ENCODE data around the gene BPTF. TPM values are rescaled to one million over a fixed set of nuclear protein-coding genes. Genes with fewer than 3 reads are reported as not detected.
"Not testable (repeated sequence)": the region's sequence is repeated elsewhere in the genome, so short reads cannot be mapped to it uniquely, and the experiment has no call there.

BPTF gene
- total RNA-seq, 8 experiments from 2014 or later: 19.6 to 105 (median 76.4) TPM

DNA sequence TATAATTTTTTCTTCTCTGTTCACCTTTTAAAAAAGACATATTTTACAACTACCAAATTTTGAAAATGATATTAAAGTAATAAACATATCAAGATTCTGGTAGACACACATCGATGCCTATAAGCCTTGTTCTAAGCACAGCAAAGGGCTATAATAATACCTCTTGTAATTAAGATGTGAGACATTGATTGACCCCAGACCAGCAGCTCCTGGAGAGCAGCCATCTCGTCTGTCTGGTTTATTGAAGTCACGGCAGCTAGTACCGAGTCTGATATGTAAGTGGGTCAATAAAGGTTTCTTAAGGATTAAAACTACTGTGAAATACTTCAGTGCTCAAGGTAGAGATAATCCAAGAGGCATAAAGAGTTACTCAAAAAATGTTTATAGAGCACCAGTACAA is 94.9 kb downstream of the BPTF start:
- Histone ChIP-seq H3K27ac (no peak overlapping the region), H3K4me3 (no peak overlapping the region), H3K4me1 (replicated peaks in 1 of 2) (no peaks in the 10 kb centered on the region)
- in situ Hi-C loops (cut with MboI; ENCODE audit: low pct_unique_long_range_greater_than_20kb in 2 of 9, low sequenced_read_pairs in 9 of 9, unreplicated experiment in 9 of 9): no loop called here
- 73 to 100% (median 95%) methylated on average over 1 to 4 of the region's 4 CpGs; no CpG with 5 or more reads in 2 of the 10 experiments for WGBS, 10 experiments
- ATAC-seq (replicated peaks in 6 of 8): no peak

DNA sequence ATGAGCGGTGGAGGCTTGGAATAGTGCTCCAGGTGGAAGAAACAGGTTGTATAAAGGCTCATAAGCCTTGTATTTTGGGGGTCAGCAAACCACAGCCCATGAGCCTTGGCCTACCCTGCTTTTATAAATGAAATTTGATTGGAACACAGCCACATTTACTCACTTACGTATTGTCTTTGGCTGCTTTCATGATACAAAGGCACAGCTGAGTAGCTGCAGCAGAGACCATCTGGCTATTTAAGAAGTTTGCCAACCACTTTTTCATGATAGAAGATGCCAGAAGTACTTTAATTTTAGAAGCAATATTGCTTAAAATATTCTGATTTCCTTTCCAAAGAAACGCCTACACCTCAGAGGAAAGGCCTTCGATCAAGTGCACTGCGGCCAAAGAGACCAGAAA is 97.2 kb downstream of the BPTF start:
- peak in 1 of 8 experiments; percentile 18 for ATAC-seq (replicated peaks in 6 of 8)
- Histone ChIP-seq H3K27ac (no peak overlapping the region), H3K4me1 (replicated peaks in 1 of 2) (no peaks in the 10 kb centered on the region), H3K4me3 (no peak overlapping the region)
- 11 to 100% (median 90%) methylated on average over 2 to 4 of the region's 5 CpGs for WGBS, 10 experiments
- in situ Hi-C loops (cut with MboI; ENCODE audit: low pct_unique_long_range_greater_than_20kb in 2 of 9, low sequenced_read_pairs in 9 of 9, unreplicated experiment in 9 of 9): no loop called here

DNA sequence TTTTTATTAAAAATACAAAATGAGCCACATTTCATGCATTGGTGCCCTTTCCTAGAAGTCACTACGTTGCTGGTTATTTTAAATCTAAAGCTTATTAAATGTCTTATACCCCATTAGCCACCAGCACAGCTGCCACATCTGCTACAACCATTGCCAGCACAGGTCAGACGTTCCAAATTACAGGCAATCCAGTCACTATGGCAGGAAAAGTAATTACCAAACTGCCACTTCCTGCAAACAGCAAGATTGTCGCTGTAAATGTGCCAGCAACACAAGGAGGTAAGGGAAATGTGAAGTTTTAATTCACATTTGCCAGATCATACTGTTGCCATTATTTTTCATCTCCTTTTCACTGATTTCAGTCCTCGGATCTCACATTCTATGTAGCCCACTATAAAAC is 103.5 kb downstream of the BPTF start:
- H3K4me3 ChIP-seq; H3K4me1 ChIP-seq (replicated peaks in 1 of 2); ATAC-seq (replicated peaks in 6 of 8); H3K27ac ChIP-seq; in situ Hi-C loops (cut with MboI; ENCODE audit: low pct_unique_long_range_greater_than_20kb in 2 of 9, low sequenced_read_pairs in 9 of 9, unreplicated experiment in 9 of 9): not testable (repeated sequence)
- WGBS, 10 experiments: 87 to 100% (median 100%) methylated on average over 1 to 3 of the region's 4 CpGs; no CpG with 5 or more reads in 4 of the 10 experiments

DNA sequence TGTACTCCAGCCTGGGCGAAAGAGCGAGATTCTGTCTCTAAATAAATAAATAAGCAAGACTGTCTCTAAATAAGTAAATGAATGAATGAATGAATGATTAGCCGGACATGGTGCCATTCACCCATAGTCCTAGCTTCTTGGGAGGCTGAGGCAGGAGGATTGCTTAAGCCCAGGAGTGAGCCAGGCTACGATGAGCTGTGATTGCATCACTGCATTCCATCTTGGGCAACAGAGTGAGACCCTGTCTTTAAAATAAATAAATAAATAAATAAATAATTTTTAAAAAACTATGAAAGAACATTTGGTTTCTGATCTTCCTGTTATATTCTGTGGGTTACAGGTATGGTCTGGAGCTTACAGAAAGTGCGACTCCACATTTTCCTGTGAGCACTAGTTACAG is 105.9 kb downstream of the BPTF start:
- WGBS, 10 experiments: 92 to 100% (median 100%) methylated on average over 1 to 4 of the region's 5 CpGs; no CpG with 5 or more reads in 1 of the 10 experiments
- in situ Hi-C loops (cut with MboI; ENCODE audit: low pct_unique_long_range_greater_than_20kb in 2 of 9, low sequenced_read_pairs in 9 of 9, unreplicated experiment in 9 of 9): no loop called here

DNA sequence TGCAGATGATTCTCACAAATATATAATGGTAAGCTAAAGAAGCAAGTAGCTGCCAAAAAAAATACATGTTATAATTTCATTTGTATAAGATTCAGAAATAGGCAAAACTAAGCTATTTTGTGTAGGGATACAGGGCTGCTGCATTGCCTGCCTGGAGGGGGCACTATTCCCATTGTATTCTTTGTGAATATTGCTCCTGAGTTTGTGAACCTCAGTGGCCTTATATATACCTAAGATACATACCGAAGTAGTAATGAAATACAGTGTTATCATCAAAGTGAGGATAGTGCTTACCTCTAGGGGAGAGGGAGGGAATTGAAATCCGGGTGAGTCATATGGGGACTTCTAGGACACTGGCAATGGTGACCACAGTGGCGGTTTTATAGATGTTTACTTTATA is 117.5 kb downstream of the BPTF start:
- WGBS, 10 experiments: 64 to 100% (median 100%) methylated on average over 1 to 3 of the region's 3 CpGs; no CpG with 5 or more reads in 1 of the 10 experiments
- in situ Hi-C loops (cut with MboI; ENCODE audit: low pct_unique_long_range_greater_than_20kb in 2 of 9, low sequenced_read_pairs in 9 of 9, unreplicated experiment in 9 of 9): no loop called here
- no peak for ATAC-seq (replicated peaks in 6 of 8)
- Histone ChIP-seq H3K4me1 (replicated peaks in 1 of 2) (no peaks in the 10 kb centered on the region), H3K27ac (no peak overlapping the region), H3K4me3 (no peak overlapping the region)

More for the DNA sequence above, 105.9 kb downstream of the BPTF start:
- H3K4me1 ChIP-seq (replicated peaks in 1 of 2): no peaks in the 10 kb centered on the region
- no peak for ATAC-seq (replicated peaks in 6 of 8)
- H3K4me3 ChIP-seq: no peak overlapping the region
- H3K27ac ChIP-seq: no peak overlapping the region

DNA sequence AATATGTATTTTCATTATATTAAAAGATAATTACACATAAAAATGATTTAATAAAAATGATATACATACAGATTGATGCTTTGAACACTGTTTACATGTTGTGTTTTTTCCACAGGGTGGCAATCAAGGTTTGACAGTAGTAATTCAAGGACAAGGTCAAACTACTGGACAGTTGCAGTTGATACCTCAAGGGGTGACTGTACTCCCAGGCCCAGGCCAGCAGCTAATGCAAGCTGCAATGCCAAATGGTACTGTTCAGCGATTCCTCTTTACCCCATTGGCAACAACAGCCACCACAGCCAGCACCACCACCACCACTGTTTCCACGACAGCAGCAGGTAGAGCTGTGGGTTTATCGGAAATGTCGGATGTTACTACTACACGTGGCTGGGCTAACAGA is 118.7 kb downstream of the BPTF start:
- in situ Hi-C loops (cut with MboI; ENCODE audit: low pct_unique_long_range_greater_than_20kb in 2 of 9, low sequenced_read_pairs in 9 of 9, unreplicated experiment in 9 of 9): no loop called here
- H3K4me1 ChIP-seq (replicated peaks in 1 of 2): no peaks in the 10 kb centered on the region
- ATAC-seq (replicated peaks in 6 of 8): no peak
- H3K4me3 ChIP-seq: no peak overlapping the region
- 89 to 100% (median 100%) methylated on average over 1 to 5 of the region's 5 CpGs; no CpG with 5 or more reads in 5 of the 10 experiments for WGBS, 10 experiments
- no peak overlapping the region for H3K27ac ChIP-seq

DNA sequence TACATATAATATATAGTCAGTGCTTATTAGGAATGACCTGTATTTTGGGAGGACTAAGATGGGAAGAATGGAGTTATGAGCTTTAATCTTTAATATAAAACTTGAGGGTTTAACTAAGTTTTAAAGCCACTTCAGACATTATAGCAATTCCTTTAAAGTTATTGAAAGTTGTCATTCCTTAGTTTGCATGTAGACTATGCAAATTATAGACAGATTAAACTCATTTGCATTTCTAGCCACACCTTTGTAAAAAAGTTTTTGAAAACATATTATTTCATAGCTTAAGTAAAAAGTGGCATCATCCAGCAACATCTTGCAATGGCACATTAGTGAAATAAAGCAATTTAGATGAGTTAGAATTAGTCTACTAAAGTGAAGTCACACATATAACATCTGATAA is 121.2 kb downstream of the BPTF start:
- peak in 3 of 8 experiments; percentile 57 to 75 (median 70) for ATAC-seq (replicated peaks in 6 of 8)
- in situ Hi-C loops (cut with MboI; ENCODE audit: low pct_unique_long_range_greater_than_20kb in 2 of 9, low sequenced_read_pairs in 9 of 9, unreplicated experiment in 9 of 9): no loop called here
- Histone ChIP-seq H3K4me1 (replicated peaks in 1 of 2) (no peaks in the 10 kb centered on the region), H3K4me3 (no peak overlapping the region), H3K27ac (no peak overlapping the region)

DNA sequence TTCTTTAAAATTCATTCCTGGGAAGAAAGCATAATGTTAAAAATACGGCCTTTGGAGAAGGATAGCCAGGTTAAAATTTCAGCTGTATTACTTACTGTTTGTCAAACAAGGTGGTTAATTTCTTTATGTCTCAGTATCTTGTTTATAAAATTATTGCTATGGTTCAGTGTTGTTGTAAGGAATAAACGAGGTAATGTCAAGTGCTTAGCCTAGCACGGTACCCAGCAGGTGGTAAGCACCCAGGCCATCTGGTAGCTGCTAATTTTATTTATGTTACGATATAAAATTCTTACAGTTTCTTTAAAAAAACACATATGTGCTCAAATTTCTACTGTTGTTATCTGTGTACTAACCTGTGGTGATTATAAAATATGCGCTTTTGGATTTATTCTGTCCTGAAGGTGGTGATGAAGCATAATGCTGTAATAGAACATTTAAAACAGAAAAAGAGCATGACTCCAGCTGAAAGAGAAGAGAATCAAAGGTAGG is 122.1 kb downstream of the BPTF start:
- WGBS, 10 experiments: 67 to 100% (median 95%) methylated on average over 1 to 5 of the region's 5 CpGs
- no peaks in the 10 kb centered on the region for H3K4me1 ChIP-seq (replicated peaks in 1 of 2)
- in situ Hi-C loops (cut with MboI; ENCODE audit: low pct_unique_long_range_greater_than_20kb in 2 of 9, low sequenced_read_pairs in 9 of 9, unreplicated experiment in 9 of 9): no loop called here
- H3K4me3 ChIP-seq: no peak overlapping the region
- no peak for ATAC-seq (replicated peaks in 6 of 8)
- H3K27ac ChIP-seq: no peak overlapping the region

DNA sequence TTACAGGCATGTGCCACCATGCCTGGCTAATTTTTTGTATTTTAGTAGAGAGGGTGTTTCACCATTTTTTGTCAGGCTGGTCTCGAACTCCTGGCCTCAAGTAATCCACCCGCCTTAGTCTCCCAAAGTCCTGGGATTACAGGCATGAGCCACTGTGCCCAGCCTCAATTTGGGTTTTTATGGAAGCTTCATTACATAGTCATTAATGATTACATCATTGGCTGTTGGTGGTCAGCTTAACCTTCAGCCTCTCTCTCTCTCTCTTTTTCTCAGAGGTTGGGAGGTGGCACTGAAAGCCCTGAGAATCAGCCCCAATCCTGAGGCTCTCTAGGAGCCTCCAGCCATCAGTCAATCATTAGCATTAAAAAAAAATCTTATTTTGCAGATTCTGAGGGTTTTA is 125.6 kb downstream of the BPTF start:
- no peak overlapping the region for H3K27ac ChIP-seq
- no peaks in the 10 kb centered on the region for H3K4me1 ChIP-seq (replicated peaks in 1 of 2)
- 100% methylated on average over 1 to 2 of the region's 2 CpGs; no CpG with 5 or more reads in 6 of the 10 experiments for WGBS, 10 experiments
- in situ Hi-C loops (cut with MboI; ENCODE audit: low pct_unique_long_range_greater_than_20kb in 2 of 9, low sequenced_read_pairs in 9 of 9, unreplicated experiment in 9 of 9): no loop called here
- H3K4me3 ChIP-seq: no peak overlapping the region
- no peak for ATAC-seq (replicated peaks in 6 of 8)

DNA sequence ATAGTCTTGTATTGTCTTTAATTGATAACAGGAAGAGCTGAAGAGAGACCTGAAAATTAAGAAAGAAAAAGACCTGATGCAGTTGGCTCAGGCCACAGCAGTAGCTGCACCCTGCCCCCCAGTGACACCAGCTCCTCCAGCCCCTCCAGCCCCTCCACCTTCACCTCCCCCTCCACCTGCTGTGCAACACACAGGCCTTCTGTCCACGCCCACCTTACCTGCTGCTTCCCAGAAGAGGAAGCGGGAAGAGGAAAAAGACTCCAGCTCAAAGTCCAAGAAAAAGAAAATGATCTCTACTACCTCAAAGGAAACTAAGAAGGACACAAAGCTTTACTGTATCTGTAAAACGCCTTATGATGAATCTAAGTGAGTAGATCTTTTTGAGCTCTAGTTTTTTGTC is 134.2 kb downstream of the BPTF start:
- in situ Hi-C loops (cut with MboI; ENCODE audit: low pct_unique_long_range_greater_than_20kb in 2 of 9, low sequenced_read_pairs in 9 of 9, unreplicated experiment in 9 of 9): no loop called here
- Histone ChIP-seq H3K4me1 (replicated peaks in 1 of 2) (no peaks in the 10 kb centered on the region), H3K27ac (no peak overlapping the region), H3K4me3 (no peak overlapping the region)
- ATAC-seq (replicated peaks in 6 of 8): no peak
- 75 to 100% (median 100%) methylated on average over 1 to 3 of the region's 3 CpGs; no CpG with 5 or more reads in 2 of the 10 experiments for WGBS, 10 experiments

DNA sequence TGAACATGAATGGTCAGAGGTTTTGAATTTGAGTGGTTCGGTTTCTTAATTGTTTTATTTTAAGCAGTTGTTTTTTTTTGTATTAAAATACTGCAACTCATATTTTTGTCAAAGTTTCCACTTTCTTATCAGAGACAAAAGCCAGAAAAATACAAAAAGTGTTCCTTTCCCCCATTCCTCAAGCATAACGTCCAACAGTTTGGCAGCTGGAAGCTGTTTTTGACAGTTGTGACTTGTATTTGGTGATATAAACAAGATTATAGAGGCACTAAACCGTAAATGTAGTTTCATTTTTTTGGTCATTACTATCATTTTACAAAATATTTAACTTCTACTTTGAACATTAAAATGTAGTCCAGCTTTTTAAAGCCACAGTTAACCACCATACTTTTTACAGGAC is 135.0 kb downstream of the BPTF start:
- 22 to 100% (median 75%) methylated on average over 1 to 3 of the region's 3 CpGs; no CpG with 5 or more reads in 1 of the 10 experiments for WGBS, 10 experiments
- ATAC-seq (replicated peaks in 6 of 8); H3K27ac ChIP-seq; H3K4me3 ChIP-seq; H3K4me1 ChIP-seq (replicated peaks in 1 of 2); in situ Hi-C loops (cut with MboI; ENCODE audit: low pct_unique_long_range_greater_than_20kb in 2 of 9, low sequenced_read_pairs in 9 of 9, unreplicated experiment in 9 of 9): not testable (repeated sequence)

DNA sequence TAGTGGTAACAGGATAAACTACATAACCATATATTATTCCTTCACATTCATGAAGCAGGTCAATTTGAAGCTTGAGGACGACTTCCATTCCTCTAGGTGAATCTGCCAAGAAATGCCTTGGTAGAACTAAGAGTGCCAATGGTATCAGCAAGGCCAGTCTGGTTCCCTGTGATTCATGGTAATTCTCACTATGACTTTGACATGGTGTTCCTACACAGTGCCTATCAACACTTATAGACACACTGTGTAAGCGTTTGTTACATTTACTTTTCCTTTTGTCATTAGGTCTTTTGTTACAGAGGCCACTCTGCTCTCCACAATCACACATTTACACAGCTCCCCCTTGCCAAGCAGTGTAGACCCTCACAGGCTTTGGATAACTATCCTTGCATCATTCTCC is 136.9 kb downstream of the BPTF start:
- in situ Hi-C loops (cut with MboI; ENCODE audit: low pct_unique_long_range_greater_than_20kb in 2 of 9, low sequenced_read_pairs in 9 of 9, unreplicated experiment in 9 of 9); H3K4me1 ChIP-seq (replicated peaks in 1 of 2); H3K27ac ChIP-seq; H3K4me3 ChIP-seq: not testable (repeated sequence)
- WGBS, 10 experiments: 40 to 70% (median 60%) methylated on average over 1 to 2 of the region's 2 CpGs; no CpG with 5 or more reads in 7 of the 10 experiments
- peak in 1 of 8 experiments; percentile 25 for ATAC-seq (replicated peaks in 6 of 8)

DNA sequence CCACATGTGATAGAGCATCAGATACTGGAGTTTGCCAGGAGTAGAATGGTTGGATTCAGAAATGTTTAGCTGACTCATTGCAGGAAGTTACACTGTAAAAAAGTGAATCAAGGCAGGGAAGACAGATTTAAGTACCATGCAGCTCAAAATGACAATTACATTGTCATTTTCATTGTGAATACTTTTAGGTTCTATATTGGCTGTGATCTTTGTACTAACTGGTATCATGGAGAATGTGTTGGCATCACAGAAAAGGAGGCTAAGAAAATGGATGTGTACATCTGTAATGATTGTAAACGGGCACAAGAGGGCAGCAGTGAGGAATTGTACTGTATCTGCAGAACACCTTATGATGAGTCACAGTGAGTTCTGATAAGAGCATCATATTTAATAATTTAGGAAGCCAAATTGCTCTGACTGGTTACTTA is 137.9 kb downstream of the BPTF start:
- H3K4me3 ChIP-seq; in situ Hi-C loops (cut with MboI; ENCODE audit: low pct_unique_long_range_greater_than_20kb in 2 of 9, low sequenced_read_pairs in 9 of 9, unreplicated experiment in 9 of 9); H3K4me1 ChIP-seq (replicated peaks in 1 of 2); H3K27ac ChIP-seq: not testable (repeated sequence)
- peak; percentile 57 to 93 (median 84) for ATAC-seq (replicated peaks in 6 of 8)
- WGBS, 10 experiments: no CpG with 5 or more reads among the region's 1 CpG

DNA sequence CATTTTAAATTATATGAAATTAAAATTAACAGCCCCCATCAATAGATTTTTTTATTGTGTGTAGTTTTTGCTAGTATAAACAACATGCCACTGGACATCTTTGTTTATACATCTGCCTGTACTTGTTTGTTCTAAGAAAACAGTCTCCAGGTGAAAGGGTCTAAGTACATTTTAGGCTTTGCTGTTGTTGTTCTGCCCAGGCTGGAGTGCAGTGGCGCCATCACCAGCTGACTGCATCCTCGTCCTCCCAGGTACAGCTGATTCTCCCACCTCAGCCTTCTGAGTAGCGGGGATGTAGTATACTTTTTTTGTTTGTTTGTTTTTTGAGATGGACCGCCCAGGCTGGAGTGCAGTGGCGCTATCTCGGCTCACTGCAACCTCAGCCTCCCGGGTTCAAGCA is 145.5 kb downstream of the BPTF start:
- Histone ChIP-seq H3K4me3 (no peak overlapping the region), H3K4me1 (replicated peaks in 1 of 2) (peaks cover 0 to 6% of the 10 kb centered on the region in 2 donors), H3K27ac (no peak overlapping the region)
- in situ Hi-C loops (cut with MboI; ENCODE audit: low pct_unique_long_range_greater_than_20kb in 2 of 9, low sequenced_read_pairs in 9 of 9, unreplicated experiment in 9 of 9): no loop called here
- no peak for ATAC-seq (replicated peaks in 6 of 8)
- 77 to 100% (median 100%) methylated on average over 2 to 4 of the region's 7 CpGs; no CpG with 5 or more reads in 2 of the 10 experiments for WGBS, 10 experiments

All from motor neuron (in vitro differentiated cells).